Measurements from ENCODE around the gene DTD1. TPM values are rescaled to one million over a fixed set of nuclear protein-coding genes. Genes with fewer than 3 reads are reported as not detected.

DTD1 gene
- total and polyA plus RNA-seq, 2 of the 13 experiments (the other 11 are each of a cell fraction or from before 2014, with no cell fraction given) = 41.2 to 79.3 TPM

- TF ChIP-seq KIAA2018 (CRISPR knock-in tag; IDR thresholded peaks at IDR 0.05; ENCODE audit: borderline replicate concordance) (no peak), KLF9 (CRISPR knock-in tag; IDR thresholded peaks at IDR 0.05; ENCODE audit: low read depth) (peak; percentile 98), ZMAT5 (CRISPR knock-in tag; IDR thresholded peaks at IDR 0.05; ENCODE audit: borderline replicate concordance, low read depth) (no peak), FOXA3 (CRISPR knock-in tag; IDR thresholded peaks at IDR 0.05) (peak; percentile 35), PPARG (CRISPR knock-in tag; conservative IDR thresholded peaks at IDR 0.05) (no peak), THYN1 (CRISPR knock-in tag; IDR thresholded peaks at IDR 0.05; ENCODE audit: borderline replicate concordance, low read depth) (0 out of 2 replicates have a peak, but pooled peaks have one; percentile 58), RBFOX2 (IDR thresholded peaks at IDR 0.05; ENCODE audit: low read depth, low read length) (peak; percentile 91), HNRNPLL (IDR thresholded peaks at IDR 0.05; ENCODE audit: low read depth, low read length, poor library complexity, severe bottlenecking) (peak; percentile 64), ZBTB25 (CRISPR knock-in tag; IDR thresholded peaks at IDR 0.05) (no peak), TBL1XR1 (IDR thresholded peaks at IDR 0.05; ENCODE audit: borderline replicate concordance, low read length, partially characterized antibody) (peak; percentile 24), PHF8 (CRISPR knock-in tag; IDR thresholded peaks at IDR 0.05) (peak; percentile 62), ZBTB44 (CRISPR knock-in tag; IDR thresholded peaks at IDR 0.05) (no peak)
- TF ChIP-seq, protein P1, sequence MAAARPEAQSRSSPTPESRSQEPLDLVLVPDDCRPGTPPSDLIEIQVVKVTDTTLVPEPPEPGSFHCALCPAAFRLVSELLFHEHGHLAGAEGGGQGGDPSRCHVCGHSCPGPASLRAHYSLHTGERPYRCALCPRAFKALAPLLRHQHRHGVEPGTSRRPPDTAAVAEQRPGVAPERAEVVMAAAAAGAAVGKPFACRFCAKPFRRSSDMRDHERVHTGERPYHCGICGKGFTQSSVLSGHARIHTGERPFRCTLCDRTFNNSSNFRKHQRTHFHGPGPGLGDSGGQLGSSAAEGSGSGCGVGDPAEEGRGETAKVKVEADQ (CRISPR knock-in tag; IDR thresholded peaks at IDR 0.05; ENCODE audit: borderline replicate concordance) = peak; percentile 80; the same call in 1 of the 2 replicates
- TF ChIP-seq, protein P2, sequence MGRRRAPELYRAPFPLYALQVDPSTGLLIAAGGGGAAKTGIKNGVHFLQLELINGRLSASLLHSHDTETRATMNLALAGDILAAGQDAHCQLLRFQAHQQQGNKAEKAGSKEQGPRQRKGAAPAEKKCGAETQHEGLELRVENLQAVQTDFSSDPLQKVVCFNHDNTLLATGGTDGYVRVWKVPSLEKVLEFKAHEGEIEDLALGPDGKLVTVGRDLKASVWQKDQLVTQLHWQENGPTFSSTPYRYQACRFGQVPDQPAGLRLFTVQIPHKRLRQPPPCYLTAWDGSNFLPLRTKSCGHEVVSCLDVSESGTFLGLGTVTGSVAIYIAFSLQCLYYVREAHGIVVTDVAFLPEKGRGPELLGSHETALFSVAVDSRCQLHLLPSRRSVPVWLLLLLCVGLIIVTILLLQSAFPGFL (CRISPR knock-in tag; IDR thresholded peaks at IDR 0.05) = peak; percentile 83; the same call in 1 of the 2 replicates
Observed at GRCh38 chr20:18587665-18588573, at the start of gene DTD1 (continued).
